Measurements from ENCODE around the gene EWSR1. TPM values are rescaled to one million over a fixed set of nuclear protein-coding genes. Genes with fewer than 3 reads are reported as not detected.
"Not testable (repeated sequence)": the region's sequence is repeated elsewhere in the genome, so short reads cannot be mapped to it uniquely, and the experiment has no call there.

Gene EWSR1
- 180 TPM for polyA plus RNA-seq (ENCODE audit: insufficient read length)

GRCh38 chr22:29267858-29268510 is at the start of gene EWSR1, which contains the start of gene RHBDD3:
Gene EWSR1, plus strand, starts transcription at chr22:29268268. Its CDS starts 69 bp downstream, at chr22:29268337.
Gene RHBDD3, minus strand, starts transcription at chr22:29267981. Its CDS starts 2,355 bp downstream, at chr22:29265626.
- DNase-seq, result peak; percentile 96

GRCh38 chr22:29218758-29219408 is 49.2 kb upstream of the EWSR1 start:
- no peak for DNase-seq

GRCh38 chr22:29219409-29219782 is 48.7 kb upstream of the EWSR1 start:
- not testable (repeated sequence) for DNase-seq

- DNase-seq, result no peak
Measured at GRCh38 chr22:29219881-29220670, 48.0 kb upstream of the EWSR1 start.

GRCh38 chr22:29224121-29224858 is 43.8 kb upstream of the EWSR1 start:
- no peak for DNase-seq

- no peak for DNase-seq
Measured at GRCh38 chr22:29224859-29225410, 43.1 kb upstream of the EWSR1 start.

- peak; percentile 65 for DNase-seq
Measured at GRCh38 chr22:29225422-29226090, 42.5 kb upstream of the EWSR1 start.

GRCh38 chr22:29226351-29226981 is 41.6 kb upstream of the EWSR1 start:
- DNase-seq, result no peak

- no peak for DNase-seq
Measured at GRCh38 chr22:29230972-29231875, 36.8 kb upstream of the EWSR1 start.

- DNase-seq, result no peak
Measured at GRCh38 chr22:29231971-29232959, 35.8 kb upstream of the EWSR1 start.

GRCh38 chr22:29233277-29233877 is 34.7 kb upstream of the EWSR1 start:
- DNase-seq, result no peak

GRCh38 chr22:29240481-29240880 is 27.6 kb upstream of the EWSR1 start:
- not testable (repeated sequence) for DNase-seq

GRCh38 chr22:29243874-29244446 is 24.1 kb upstream of the EWSR1 start:
- no peak for DNase-seq

- DNase-seq, result no peak
Measured at GRCh38 chr22:29244785-29245625, 23.1 kb upstream of the EWSR1 start.

- peak; percentile 64 for DNase-seq
Measured at GRCh38 chr22:29245626-29246385, 22.3 kb upstream of the EWSR1 start.

- not testable (repeated sequence) for DNase-seq
Measured at GRCh38 chr22:29247891-29248290, 20.2 kb upstream of the EWSR1 start.
